Measurements from ENCODE around the gene MACC1. TPM values are rescaled to one million over a fixed set of nuclear protein-coding genes. Genes with fewer than 3 reads are reported as not detected.
A peak's percentile ranks its signal among the peaks of the same experiment; 100 is the strongest.
"Not testable (repeated sequence)": the region's sequence is repeated elsewhere in the genome, so short reads cannot be mapped to it uniquely, and the experiment has no call there.

MACC1 gene
- total RNA-seq, 2 donors from 2014 or later: 0.06 to 0.16 TPM

DNA sequence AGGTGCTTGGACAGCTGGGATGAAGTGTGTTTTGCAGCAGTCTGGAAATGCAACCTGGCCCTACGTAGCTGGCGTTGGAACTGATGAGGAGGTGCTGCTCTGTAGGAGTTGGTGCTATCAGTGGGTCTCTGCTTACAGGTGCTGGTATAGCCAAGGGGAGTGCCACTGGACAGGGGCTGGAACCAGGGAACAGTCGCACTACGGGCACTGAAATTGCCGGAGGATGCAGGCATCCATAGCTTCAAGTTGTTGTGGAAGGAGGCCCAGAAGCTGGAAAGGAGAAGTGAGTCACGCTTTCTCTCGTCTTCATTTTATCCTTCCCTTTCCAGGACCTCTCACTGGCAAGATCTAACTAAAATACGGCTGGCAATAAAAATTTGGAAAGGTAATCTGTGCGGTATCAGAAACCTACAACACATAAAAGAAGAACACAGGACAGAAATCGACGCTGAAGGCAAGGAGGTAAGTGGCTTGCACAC, 25.8 kb downstream of the MACC1 start:
- intact Hi-C loops (cut with DNase I): no loop called here
- ATAC-seq (no peak), DNase-seq (no peak)

DNA sequence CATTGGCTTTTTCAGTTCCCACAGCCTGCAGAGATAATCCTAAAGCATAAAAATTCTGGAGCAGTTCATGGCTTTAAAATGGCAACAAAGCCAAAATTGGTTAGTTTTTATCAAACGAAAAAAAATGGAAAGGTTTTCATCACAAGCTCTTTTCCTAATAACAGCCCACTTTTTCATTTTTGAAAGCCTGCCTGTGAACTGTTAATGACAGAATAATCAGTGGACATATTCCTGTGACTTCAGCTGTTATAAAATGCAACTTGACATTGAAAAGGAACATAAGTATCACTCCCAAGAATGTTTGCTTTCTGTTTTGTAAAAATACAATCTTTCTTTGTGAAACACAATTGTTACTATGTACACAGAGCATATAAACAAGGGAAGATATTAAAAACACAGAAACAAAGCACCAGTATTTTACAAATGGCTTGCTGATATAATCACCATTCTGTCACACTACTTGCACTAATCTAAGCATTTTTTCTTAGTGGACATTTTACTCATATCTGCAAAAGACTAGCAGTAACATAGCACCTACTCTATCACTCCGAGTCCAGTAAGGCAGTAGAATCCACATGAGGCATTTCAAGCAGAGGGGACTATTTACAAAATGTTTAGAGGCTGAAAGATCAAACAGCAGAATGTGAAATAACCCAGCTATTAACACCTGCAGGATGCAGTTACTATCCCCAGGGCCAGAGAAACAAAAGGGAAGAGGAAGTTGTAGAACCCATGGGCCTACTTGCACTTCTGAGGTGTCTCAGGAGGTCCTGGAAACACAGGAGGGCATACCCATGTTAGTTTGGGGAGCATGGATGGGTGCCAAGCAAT, 26.4 kb downstream of the MACC1 start:
- DNase-seq (no peak), ATAC-seq (no peak)
- intact Hi-C loops (cut with DNase I): no loop called here

DNA sequence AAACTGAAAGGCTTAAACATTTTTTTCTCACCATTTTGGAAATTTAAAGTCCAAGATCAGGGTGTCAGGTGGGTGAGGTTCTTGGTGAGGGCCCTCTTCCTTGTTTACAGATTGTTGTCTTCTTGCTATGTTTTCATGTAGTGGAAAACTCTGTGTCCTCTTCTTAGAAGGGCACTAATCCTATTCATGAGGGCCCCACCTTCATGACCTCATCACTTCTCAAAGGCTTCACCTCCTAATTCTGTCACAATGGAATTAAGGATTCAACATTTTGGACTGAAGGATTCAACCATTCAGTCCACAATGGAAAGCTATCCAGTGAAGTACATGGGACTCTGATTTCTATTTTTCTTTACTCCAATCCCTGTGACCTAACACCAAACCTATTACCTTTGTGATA, 27.3 kb downstream of the MACC1 start:
- intact Hi-C loops (cut with DNase I): no loop called here
- DNase-seq: no peak
- ATAC-seq: no peak

DNA sequence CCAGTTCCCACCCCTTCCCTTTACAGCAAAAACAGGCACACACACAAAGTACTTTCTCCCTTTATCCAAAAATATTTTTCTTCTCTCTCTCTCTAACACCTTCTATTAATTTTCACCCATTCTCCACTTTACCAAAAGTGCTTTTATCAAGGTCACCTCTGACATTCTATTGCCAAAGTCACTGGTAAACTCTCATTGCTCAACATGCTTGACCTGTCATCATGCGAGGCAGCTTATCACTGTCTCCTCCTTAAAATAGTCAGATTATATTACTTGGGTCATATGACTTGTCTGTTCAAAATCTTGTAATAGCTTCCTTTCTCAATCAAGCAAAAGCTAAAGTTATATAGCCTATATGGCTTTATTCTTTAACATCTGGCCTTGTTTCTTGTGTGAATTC, 28.6 kb downstream of the MACC1 start:
- DNase-seq: no peak
- ATAC-seq: peak in 1 of 2 donors; percentile 68
- intact Hi-C loops (cut with DNase I): no loop called here

DNA sequence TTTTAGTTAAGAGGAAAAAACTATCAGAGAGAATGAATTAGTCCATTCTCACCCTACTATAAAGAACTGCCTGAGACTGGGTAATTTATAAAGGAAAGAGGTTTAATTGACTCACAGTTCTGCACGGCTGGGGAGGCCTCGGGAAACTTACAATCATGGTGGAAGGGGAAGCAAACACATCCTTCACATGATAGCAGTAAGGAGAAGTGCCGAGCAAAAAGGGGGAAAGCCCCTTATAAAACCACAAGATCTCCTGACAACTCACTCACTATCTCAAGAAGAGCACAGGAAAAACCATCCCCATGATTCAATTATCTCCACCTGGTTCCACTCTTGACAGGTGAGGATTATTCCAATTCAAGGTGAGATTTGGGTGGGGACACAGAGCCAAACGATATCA, 29.3 kb downstream of the MACC1 start:
- intact Hi-C loops (cut with DNase I); DNase-seq; ATAC-seq: not testable (repeated sequence)

DNA sequence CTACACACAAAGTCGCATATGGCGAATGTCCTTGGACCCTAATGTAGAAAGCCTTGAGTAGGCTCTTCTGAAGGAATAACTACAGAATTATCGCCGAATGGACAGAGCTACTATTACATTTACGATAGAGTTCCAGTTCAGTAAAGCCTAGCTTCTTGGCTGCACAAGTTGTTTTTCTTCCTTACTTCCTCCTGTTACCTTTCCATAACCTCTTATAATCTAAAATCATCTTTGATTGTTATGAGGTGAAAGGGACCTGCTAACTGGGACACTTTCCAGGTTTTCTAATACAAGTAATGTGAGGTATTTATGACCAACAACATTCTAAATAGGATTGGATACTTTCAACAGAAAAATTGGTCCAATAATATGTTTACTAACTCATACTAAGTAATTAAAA, 31.2 kb downstream of the MACC1 start:
- no peak for ATAC-seq
- no peak for DNase-seq
- intact Hi-C loops (cut with DNase I): no loop called here

DNA sequence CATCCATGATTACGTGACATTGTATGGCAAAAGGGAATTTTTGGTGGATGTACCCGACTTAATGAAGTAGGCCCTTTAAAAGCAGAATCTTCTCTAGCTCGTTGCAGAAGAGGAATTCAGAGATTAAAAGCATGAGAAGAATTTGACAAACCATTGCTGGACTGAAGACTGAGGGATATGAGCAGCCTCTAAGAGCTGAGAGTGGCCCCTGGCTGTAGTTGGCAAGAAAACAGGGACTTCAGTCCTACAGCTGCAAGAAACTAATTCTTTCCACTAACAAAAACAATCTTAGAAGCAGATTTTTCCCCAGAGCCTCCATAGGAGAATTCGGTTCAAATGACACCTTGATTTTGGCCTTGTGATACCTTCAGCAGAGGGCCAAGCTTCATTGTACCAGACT, 34.1 kb downstream of the MACC1 start:
- intact Hi-C loops (cut with DNase I): no loop called here
- DNase-seq (no peak), ATAC-seq (no peak)

DNA sequence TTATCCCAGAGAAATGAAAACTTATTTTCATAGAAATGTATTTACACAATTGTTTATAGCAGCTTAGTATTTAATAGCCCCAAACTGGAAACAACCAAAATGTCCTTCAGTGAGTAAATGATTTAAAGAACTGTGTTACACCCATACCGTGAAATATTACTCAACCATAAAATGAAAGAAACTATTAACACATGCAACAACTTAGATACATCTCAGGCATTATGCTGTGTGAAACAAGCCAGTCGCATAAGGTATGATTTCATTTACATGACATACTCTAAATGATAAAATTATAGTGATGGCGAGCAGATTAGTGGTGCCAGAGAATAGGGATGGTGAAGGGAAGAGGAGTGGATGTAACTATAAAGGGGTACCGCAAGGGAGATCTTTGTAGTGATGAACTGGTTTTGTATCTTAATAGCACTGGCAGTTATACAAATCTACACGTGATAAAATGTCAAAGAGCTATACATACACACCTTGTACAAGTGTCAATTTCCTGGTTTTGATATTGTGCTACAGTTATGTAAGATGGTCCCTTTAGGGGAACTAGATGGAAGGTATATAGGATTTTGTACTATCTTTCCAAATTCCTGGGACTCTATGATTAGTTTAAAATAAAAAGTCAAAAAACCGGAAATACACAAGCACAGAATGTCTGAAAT, 40.5 kb downstream of the MACC1 start:
- DNase-seq: no peak
- intact Hi-C loops (cut with DNase I): no loop called here
- no peak for ATAC-seq

DNA sequence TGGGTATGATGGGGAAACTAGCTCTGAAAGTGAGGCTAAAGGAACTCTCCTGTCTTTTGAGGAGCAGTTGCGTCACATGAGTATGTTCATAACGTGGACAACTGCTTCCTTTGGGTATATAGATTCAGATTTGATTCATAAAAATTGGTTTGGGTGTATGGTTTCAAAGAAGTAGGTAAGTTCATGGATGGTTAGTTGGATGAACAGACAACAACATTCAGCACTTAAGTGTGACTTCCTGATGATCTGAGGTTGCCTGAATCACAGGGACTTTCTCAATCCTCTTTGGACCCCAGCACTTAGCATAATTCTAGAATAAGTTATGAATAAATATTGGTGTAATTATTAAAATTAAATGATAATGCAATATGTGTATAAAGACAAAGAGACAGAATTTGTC, 43.4 kb downstream of the MACC1 start:
- no peak for ATAC-seq
- no peak for DNase-seq
- intact Hi-C loops (cut with DNase I): no loop called here

DNA sequence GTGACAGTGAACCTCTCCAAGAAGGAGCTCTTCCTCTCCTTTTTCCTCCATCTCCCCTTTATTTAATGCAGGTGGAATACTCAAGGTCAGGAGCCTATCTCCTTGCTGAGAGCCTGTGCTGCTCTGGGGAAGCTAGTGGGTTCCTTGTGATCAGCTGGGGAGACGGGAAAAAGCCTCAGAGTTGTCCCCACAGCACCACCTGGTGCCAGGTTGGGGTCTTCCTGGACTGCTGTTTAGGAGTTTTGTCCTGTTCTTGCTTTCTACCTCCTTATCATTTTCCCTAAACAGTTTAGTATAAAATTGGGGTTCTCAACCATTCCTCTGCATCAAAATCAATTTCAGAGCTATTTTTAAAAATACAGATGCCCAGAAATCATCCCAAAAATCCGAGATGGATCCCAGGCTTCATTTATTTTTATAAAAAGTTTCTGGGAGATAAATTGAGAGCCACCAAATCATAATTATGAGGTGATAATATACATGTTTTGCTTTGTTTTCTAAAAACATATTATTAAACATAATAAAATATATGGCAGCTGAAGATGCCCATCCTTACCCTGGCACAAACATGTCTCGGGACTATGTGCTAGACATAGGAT, 44.3 kb downstream of the MACC1 start:
- DNase-seq: peak; percentile 27
- peak; percentile 25 to 73 for ATAC-seq
- intact Hi-C loops (cut with DNase I): no loop called here

DNA sequence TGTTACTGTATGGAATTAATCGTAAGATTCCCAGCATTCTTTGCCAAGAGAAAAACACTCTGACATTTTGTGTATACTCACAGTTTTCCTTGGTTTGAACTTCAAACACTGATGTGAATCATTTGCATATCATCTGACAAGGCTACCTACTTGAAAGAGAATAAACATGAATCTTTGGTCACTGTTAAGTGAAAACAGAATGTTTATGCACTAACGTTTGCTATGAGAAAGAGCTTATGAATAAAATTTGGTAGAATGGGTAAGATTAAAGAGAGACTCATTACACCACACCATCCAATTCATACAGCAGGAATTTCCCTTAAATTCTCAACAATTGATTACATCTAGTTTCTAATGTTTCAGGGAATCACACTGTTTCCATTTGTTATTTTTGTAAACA, 46.6 kb downstream of the MACC1 start:
- DNase-seq (no peak), ATAC-seq (no peak)
- intact Hi-C loops (cut with DNase I): no loop called here

DNA sequence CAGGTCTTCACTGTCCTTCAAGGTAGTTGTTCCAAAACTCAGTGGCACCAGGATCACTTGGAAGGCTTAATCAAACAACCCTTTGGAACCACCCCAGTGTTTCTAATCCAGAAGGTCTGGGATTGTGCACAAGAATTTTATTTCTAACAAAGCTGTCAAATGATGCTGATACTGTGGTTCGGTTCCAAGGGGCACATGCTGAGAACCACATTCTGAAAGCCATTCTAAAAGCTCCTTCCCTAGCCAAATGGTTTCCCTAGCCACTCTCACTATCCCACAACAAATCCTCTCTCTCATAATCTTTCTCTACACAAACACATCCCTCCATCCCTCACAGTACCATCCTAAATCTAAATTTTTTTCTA, 52.1 kb downstream of the MACC1 start:
- ATAC-seq (peak in 1 of 2 donors; percentile 50), DNase-seq (no peak)
- intact Hi-C loops (cut with DNase I): no loop called here

DNA sequence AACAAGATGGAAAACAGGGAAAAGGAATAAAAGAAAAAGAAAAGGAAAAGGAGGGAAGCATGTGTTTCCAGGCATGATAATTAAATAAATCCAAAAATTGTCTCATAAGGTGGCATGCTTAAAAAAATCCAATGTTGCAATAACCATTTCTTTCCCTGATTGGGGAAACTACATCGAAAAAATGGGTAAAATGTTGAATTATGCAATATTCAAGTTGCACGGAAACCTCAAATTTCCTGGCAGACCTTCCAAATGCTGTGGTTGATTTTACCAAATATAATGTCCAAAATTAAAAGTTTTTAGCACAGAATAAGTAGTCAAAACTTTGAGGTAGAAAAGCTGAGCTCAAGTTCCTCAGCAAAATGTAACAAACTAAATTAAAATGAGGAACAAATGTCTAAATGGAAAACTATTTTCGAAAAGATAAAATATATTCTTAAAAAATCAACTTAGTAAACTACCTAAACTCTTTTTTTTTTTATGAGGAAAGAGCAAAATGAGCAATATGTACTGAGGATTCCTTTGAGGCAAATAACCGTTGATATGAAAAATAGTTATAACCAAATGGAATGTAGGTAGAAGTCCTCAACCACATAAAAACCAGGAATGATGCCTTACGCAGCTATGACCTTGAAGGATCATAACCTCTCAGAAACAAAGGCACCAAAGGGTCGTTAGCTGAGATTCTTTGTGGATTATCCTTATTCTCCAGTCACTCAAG, 52.6 kb downstream of the MACC1 start:
- ATAC-seq: no peak
- intact Hi-C loops (cut with DNase I): no loop called here
- DNase-seq: no peak

DNA sequence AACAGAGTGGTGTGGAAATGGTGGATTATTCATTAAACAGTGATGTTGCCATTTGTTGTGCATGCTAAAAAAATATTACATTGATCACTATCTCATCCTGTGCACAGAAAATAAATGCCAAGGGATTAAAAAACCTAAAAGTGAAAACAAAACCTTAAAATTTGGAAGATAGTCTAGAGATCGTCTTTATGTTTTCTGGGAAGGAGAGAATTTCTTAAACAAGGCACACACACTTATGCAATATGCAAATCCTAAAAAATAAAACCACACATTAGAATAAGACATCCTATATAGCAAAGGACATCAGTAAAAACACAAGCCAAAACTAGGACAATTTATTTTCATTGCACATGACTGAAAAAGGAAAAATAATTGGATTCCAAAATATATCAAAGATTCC, 54.5 kb downstream of the MACC1 start:
- DNase-seq: no peak
- intact Hi-C loops (cut with DNase I): no loop called here

DNA sequence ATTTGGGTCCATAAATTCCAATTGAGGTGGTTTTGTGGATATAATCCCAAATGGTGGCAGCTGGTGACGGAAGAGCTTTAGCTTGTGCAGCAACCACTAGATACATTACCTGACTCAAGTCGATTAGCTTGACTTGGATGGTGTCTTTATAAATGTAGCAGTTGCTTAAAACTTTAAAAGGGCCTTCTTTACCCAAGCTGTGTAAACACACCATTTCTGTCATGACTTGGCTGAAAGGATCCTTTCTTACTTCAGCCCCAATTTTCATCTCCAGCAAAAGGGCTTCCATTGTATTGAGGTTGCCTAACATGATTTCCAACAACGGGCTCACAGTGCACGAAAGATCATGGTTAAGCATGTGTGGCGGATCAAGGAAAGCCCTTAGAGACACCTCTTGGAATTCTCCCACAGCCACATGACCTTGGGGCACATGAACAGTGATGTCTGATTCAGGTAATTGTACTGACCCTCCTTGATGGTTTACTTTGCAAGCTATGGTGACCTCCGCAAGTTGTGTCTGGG, 57.9 kb downstream of the MACC1 start:
- DNase-seq (no peak), ATAC-seq (no peak)
- intact Hi-C loops (cut with DNase I): loop anchor here (2.0 to 10.0 kb wide), 3 partner anchors 156 to 440 kb away; no protein-coding TSS in a partner anchor

More for the DNA sequence above, 54.5 kb downstream of the MACC1 start:
- ATAC-seq: no peak

DNA sequence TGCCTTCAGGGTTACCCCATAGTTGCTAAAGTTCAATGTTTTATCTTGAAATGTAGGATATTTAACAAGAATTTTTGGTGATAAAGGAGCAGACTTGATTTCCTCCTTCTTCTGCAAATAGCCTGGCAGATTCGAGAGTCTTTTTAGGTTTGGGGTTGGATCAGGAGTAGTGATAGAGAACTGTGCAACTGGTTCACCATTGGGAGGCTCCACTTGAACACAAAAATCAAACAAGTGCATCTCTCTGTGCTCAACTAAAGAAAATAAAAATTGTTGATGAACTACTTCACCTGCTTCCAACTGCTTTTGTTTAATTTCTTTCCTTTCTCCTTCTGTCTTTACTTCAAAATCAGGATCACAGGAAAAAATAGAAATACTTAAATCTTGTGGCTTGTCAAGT, 58.5 kb downstream of the MACC1 start:
- intact Hi-C loops (cut with DNase I): loop anchor here (2.0 to 10.0 kb wide), 3 partner anchors 156 to 440 kb away; no protein-coding TSS in a partner anchor
- DNase-seq (no peak), ATAC-seq (peak; percentile 77 to 81)

DNA sequence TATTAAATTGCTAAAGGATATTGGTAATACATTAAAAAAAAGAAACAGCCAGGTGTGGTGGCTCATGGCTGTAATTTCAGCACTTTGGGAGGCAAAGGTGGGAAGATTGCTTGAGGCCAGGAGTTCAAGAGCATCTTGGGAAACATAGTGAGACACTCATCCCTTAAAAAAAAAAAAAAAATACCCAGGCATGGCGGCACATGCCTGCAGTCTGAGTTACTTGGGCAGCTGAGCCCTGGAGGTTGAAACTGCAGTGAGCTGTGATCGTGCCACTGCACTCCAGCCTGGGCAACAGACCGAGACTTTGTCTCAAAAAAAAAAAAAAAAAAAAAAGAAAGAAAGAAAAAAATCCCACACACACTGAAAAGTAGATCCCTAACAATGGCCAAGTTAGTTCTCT, 59.7 kb downstream of the MACC1 start:
- DNase-seq (no peak), ATAC-seq (no peak)
- intact Hi-C loops (cut with DNase I): loop anchor here (10.0 kb wide), 2 partner anchors 157 to 437 kb away; no protein-coding TSS in a partner anchor

DNA sequence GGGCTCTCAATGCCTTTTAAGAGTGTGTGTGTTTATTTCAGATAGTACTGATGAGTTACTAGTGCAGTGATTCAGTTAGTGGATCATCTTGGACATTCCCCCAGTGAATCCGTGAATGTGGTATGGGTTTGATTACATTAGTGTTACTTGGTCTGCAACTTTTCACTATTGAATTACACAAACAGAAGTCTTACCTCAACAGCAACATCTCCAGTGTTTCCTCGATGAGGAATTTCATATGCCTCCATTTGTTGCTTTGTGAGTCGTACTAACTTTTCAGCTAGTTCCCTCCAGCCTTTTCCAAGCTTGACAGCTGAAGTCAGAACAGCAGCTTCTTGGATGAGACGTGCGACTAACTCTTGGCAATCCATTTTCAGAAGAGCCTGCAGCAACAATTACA, 63.2 kb downstream of the MACC1 start:
- ATAC-seq: no peak
- DNase-seq: no peak
- intact Hi-C loops (cut with DNase I): loop anchor here (10.0 kb wide), 2 partner anchors 161 to 441 kb away; no protein-coding TSS in a partner anchor

DNA sequence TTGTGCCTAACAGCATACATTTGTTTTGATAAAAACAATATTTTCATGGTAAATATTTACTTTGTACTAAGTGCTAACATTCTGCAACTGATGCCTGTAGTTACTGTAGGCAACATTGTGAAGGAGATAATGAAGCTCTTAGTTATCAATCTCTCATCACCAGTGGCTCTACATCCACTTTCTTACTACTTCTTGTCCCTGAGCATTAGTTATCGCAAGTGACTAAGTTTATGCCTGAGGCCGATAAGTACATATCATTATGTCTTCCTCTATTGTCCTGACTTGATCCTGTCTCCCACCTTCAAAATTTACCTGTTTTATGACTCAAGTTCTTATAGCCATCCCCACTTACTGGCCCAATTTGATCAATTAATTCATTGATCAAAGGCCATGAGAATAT, 63.6 kb downstream of the MACC1 start:
- no peak for ATAC-seq
- no peak for DNase-seq
- intact Hi-C loops (cut with DNase I): loop anchor here (10.0 kb wide), 2 partner anchors 161 to 441 kb away; no protein-coding TSS in a partner anchor

Measured in left cardiac atrium (tissue), 4 donors.